BJ (cell line): ENCODE data around the gene ATP6V1B1. TPM values are rescaled to one million over a fixed set of nuclear protein-coding genes. Genes with fewer than 3 reads are reported as not detected.

ENCODE experiments used
- CTCF ChIA-PET: fragments of 350-600 bp; formaldehyde crosslinking; extraction: SDS; loops from one replicate; lab custom pipeline; 2021; ENCODE audit warnings: antibody characterized with exemption, inconsistent platforms; lab: Yijun Ruan, JAX
- POLR2A ChIA-PET: fragments of 300-600 bp; sonication (Branson Sonifier 250); formaldehyde crosslinking; extraction: SDS; loops from one replicate; lab custom pipeline; 2021; ENCODE audit warnings: antibody characterized with exemption; lab: Charles Lee
- DNase-seq: peaks from one replicate; pipeline ENCODE4 v3.0.0-alpha.2; 2011; ENCODE audit warnings: low read depth
- H3K27me3 ChIP-seq: 2 replicates; pipeline ENCODE4 v1.6.0; 2011; ENCODE audit warnings: low read length; ENCODE audit not compliant: control insufficient read depth, insufficient read depth
- H3K36me3 ChIP-seq: 2 replicates; pipeline ENCODE4 v1.5.1; 2011; ENCODE audit warnings: low read length; ENCODE audit not compliant: control insufficient read depth, insufficient read depth
- H3K4me3 ChIP-seq: 2 replicates; pipeline ENCODE4 v1.5.1; 2011; ENCODE audit warnings: low read depth, mild to moderate bottlenecking, control low read depth, low read length
- CTCF ChIP-seq: IDR thresholded peaks from 2 replicates; pipeline ENCODE4 v1.5.1; 2011; ENCODE audit warnings: low read depth, mild to moderate bottlenecking, control low read depth, inconsistent platforms, low read length, moderate library complexity; ENCODE audit not compliant: insufficient read depth
- polyA plus RNA-seq: library from polyadenylated mRNA; depleted of rRNA; stranded (reverse); fragments of >200 nt; gene quantifications from 2 replicates; pipeline ENCODE4 v1.2.3, GENCODE V29; 2011

The ATP6V1B1 gene
- polyA plus RNA-seq, 1 experiment = 1.3 TPM

- TF ChIP-seq CTCF = no peak
- no peak overlapping the region for H3K4me3 ChIP-seq
- no peak for DNase-seq
- H3K27me3 ChIP-seq = peaks cover 5% of the 10 kb centered on the region
- ChIA-PET CTCF (interaction anchor here (0.9 to 4.8 kb wide), 3 partner anchors 12 to 89 kb away, joined by 3 to 33 read pairs (median 4); no protein-coding TSS in a partner anchor), POLR2A (no interaction called here)
- no peaks in the 10 kb centered on the region for H3K36me3 ChIP-seq
Observed at GRCh38 chr2:70959271-70959761, 23.6 kb downstream of the ATP6V1B1 start.

- DNase-seq = no peak
- Histone ChIP-seq H3K4me3 (no peak overlapping the region), H3K27me3 (peaks cover under 1% of the 10 kb centered on the region), H3K36me3 (no peaks in the 10 kb centered on the region)
- CTCF ChIA-PET = interaction anchor here (0.9 to 4.8 kb wide), 7 partner anchors 8 to 41 kb away, joined by 3 to 33 read pairs (median 4); no protein-coding TSS in a partner anchor
- no peak for TF ChIP-seq CTCF
- POLR2A ChIA-PET = no interaction called here
Observed at GRCh38 chr2:70959851-70960832, 24.4 kb downstream of the ATP6V1B1 start.

GRCh38 chr2:70960833-70961647 is 25.3 kb downstream of the ATP6V1B1 start:
- Histone ChIP-seq H3K4me3 (no peak overlapping the region), H3K27me3 (no peaks in the 10 kb centered on the region; the same call in 1 of the 2 replicates), H3K36me3 (no peaks in the 10 kb centered on the region)
- no peak for DNase-seq
- TF ChIP-seq CTCF = no peak
- POLR2A ChIA-PET = no interaction called here
- CTCF ChIA-PET = interaction anchor here (0.7 to 4.8 kb wide), 7 partner anchors 9 to 100 kb away, joined by 3 to 33 read pairs (median 4); no protein-coding TSS in a partner anchor

GRCh38 chr2:70961648-70961994 is 25.9 kb downstream of the ATP6V1B1 start:
- TF ChIP-seq CTCF = no peak
- no peaks in the 10 kb centered on the region for H3K36me3 ChIP-seq
- no peak for DNase-seq
- CTCF ChIA-PET = interaction anchor here (0.7 to 4.8 kb wide), 6 partner anchors 12 to 140 kb away, joined by 3 to 33 read pairs (median 4); no protein-coding TSS in a partner anchor
- POLR2A ChIA-PET = no interaction called here
- no peak overlapping the region for H3K4me3 ChIP-seq
- H3K27me3 ChIP-seq = no peaks in the 10 kb centered on the region; the same call in 1 of the 2 replicates
